ENCODE results near the gene MSI2.

Gene MSI2

GRCh38 chr17:57557416-57557815 is 301.1 kb downstream of the MSI2 start:
- no peak for DNase-seq (ENCODE audit: low spot score)

- DNase-seq (ENCODE audit: low spot score) = peak; percentile 82
These were observed 301.7 kb downstream of the MSI2 start for GRCh38 chr17:57557834-57558681.

- DNase-seq (ENCODE audit: low spot score) = no peak
These were observed 302.9 kb downstream of the MSI2 start for GRCh38 chr17:57559226-57559625.

- no peak for DNase-seq (ENCODE audit: low spot score)
These were observed 303.5 kb downstream of the MSI2 start for GRCh38 chr17:57559634-57560318.

GRCh38 chr17:57560319-57560705 is 304.0 kb downstream of the MSI2 start:
- no peak for DNase-seq (ENCODE audit: low spot score)

- DNase-seq (ENCODE audit: low spot score) = no peak
These were observed 304.9 kb downstream of the MSI2 start for GRCh38 chr17:57561072-57561861.

GRCh38 chr17:57562184-57562698 is 305.9 kb downstream of the MSI2 start:
- no peak for DNase-seq (ENCODE audit: low spot score)

GRCh38 chr17:57563958-57564357 is 307.6 kb downstream of the MSI2 start:
- no peak for DNase-seq (ENCODE audit: low spot score)

- DNase-seq (ENCODE audit: low spot score) = no peak
These were observed 308.9 kb downstream of the MSI2 start for GRCh38 chr17:57565176-57565575.

- DNase-seq (ENCODE audit: low spot score) = no peak
These were observed 310.4 kb downstream of the MSI2 start for GRCh38 chr17:57566721-57567120.

GRCh38 chr17:57567251-57567650 is 310.9 kb downstream of the MSI2 start:
- no peak for DNase-seq (ENCODE audit: low spot score)

GRCh38 chr17:57568340-57568739 is 312.0 kb downstream of the MSI2 start:
- DNase-seq (ENCODE audit: low spot score) = no peak

- DNase-seq (ENCODE audit: low spot score) = no peak
These were observed 312.7 kb downstream of the MSI2 start for GRCh38 chr17:57569021-57569420.

- DNase-seq (ENCODE audit: low spot score) = no peak
These were observed 313.5 kb downstream of the MSI2 start for GRCh38 chr17:57569853-57570252.

- DNase-seq (ENCODE audit: low spot score) = no peak
These were observed 314.5 kb downstream of the MSI2 start for GRCh38 chr17:57570724-57571344.

- no peak for DNase-seq (ENCODE audit: low spot score)
These were observed 315.7 kb downstream of the MSI2 start for GRCh38 chr17:57572062-57572461.

- no peak for DNase-seq (ENCODE audit: low spot score)
These were observed 316.3 kb downstream of the MSI2 start for GRCh38 chr17:57572600-57572999.

- DNase-seq (ENCODE audit: low spot score) = no peak
These were observed 317.8 kb downstream of the MSI2 start for GRCh38 chr17:57574040-57574513.

- DNase-seq (ENCODE audit: low spot score) = no peak
These were observed 320.4 kb downstream of the MSI2 start for GRCh38 chr17:57576744-57577143.

GRCh38 chr17:57577751-57578607 is 321.7 kb downstream of the MSI2 start:
- DNase-seq (ENCODE audit: low spot score) = peak; percentile 74

Data from AG08396 (cell line).